Breast epithelium (tissue), 4 donors: ENCODE results near the gene SP140. TPM values are rescaled to one million over a fixed set of nuclear protein-coding genes. Genes with fewer than 3 reads are reported as not detected.

ENCODE experiments used
- DNase-seq, 2 donors: peaks; one replicate each; pipeline ENCODE4 v3.0.0-alpha.2; 2019; ENCODE audit warnings: low spot score in 2 of 2
- H3K27ac ChIP-seq, 2 donors: fragments of 200-600 bp; sonication (generic) in 1 of 2; one replicate each; pipeline ENCODE4 v1.5.1; 2016 to 2019; ENCODE audit warnings: mild to moderate bottlenecking in 1 of 2
- H3K27me3 ChIP-seq, 2 donors: fragments of 200-600 bp; sonication (generic) in 1 of 2; one replicate each; pipeline versions ENCODE4 v1.5.1 to v1.6.0; 2017 to 2019; ENCODE audit warnings: control low read depth in 1 of 2, mild to moderate bottlenecking in 1 of 2
- H3K36me3 ChIP-seq: fragments of 200-600 bp; one replicate; pipeline ENCODE4 v1.5.1; 2019
- H3K4me1 ChIP-seq, 2 donors: fragments of 200-600 bp; sonication (generic); one replicate each; pipeline ENCODE4 v1.5.1; 2016 to 2019; ENCODE audit warnings: control low read depth in 1 of 2
- H3K4me3 ChIP-seq, 3 donors: fragments of 200-600 bp; sonication (generic); 1 replicate in 2 of 3; 2 replicates in 1 of 3; pipeline ENCODE4 v1.5.1; 2016 to 2019; ENCODE audit warnings: mild to moderate bottlenecking in 3 of 3, moderate library complexity in 2 of 3
- H3K9me3 ChIP-seq, 2 donors: fragments of 200-600 bp; sonication (generic) in 1 of 2; one replicate each; pipeline ENCODE4 v1.5.1; 2016 to 2019; ENCODE audit warnings: control low read depth in 1 of 2
- POLR2A ChIP-seq: fragments of 450-650 bp; IDR thresholded peaks from one replicate; pipeline ENCODE4 v1.6.1; 2016; ENCODE audit warnings: antibody characterized with exemption, mild to moderate bottlenecking, moderate library complexity
- POLR2AphosphoS5 ChIP-seq, 3 donors: sonication (generic); formaldehyde crosslinking; IDR thresholded peaks; one replicate each; pipeline ENCODE4 v1.6.1; 2017; ENCODE audit warnings: antibody characterized with exemption in 3 of 3
- intact Hi-C: fragments of 100-400 bp; cut with DNase I; formaldehyde crosslinking; loops from one replicate; pipeline ENCODE4 v1.15.1; 2023; ENCODE audit warnings: low total_unique reads
- total RNA-seq, 3 donors: library from RNA; depleted of rRNA; stranded (reverse); fragments of >200 nt; gene quantifications; one replicate each; pipeline ENCODE4 v1.1.0, GENCODE V29; 2016
- TF ChIP-seq, protein P1 (sequence below), 3 donors: fragments of 450-650 bp; IDR thresholded peaks; one replicate each; pipeline ENCODE4 v1.5.1; 2016 to 2017; ENCODE audit warnings: antibody characterized with exemption in 3 of 3, mild to moderate bottlenecking in 3 of 3, moderate library complexity in 3 of 3

The SP140 gene
- total RNA-seq, 3 donors from 2014 or later = 1.1 to 7.9 (median 2.6) TPM

DNA sequence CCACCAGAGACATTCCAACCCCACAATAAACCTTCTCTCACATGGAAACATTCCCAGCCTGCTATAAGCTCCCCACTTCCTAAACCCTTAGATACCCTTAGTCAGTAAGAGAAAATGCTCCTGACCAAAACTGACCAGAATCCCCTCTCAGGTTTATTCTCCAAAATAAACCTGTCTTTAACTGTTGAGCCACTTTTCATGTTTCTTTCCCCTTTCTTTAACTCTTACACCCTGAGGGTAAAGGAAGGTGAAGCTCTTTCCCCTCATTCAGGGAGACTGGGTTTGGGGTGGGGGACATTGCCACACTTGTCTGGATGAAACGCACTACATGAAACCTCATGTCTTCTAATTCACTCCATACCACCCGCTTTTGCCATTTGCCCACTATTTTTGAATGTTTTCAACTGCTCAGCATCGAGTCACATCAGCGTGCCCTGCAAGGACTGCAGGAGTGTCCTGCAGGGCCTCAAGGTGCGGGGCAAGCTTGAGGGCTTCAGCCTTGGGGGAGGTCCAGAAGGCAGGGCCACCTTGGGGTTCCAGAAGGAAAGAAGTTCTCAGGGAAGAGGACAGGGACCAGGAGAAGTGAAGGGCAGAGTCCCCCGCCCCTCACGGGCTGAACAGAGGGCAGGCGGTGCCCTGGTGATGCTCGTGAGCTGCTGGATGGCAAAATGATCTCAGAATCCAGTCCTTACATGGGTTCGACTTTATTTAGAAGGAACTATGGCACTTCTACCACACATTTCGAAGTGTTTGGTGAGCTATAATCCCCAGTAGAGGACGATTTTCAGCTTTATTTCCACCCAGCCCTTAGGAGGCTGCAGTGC is 97.2 kb downstream of the SP140 start:
- no peaks in the 10 kb centered on the region for H3K36me3 ChIP-seq
- intact Hi-C loops = no loop called here
- H3K27ac ChIP-seq = no peak overlapping the region
- no peak for DNase-seq
- H3K4me3 ChIP-seq = no peak overlapping the region
- peaks cover 0 to 14% of the 10 kb centered on the region in 2 donors for H3K9me3 ChIP-seq
- no peaks in the 10 kb centered on the region for H3K27me3 ChIP-seq
- no peaks in the 10 kb centered on the region for H3K4me1 ChIP-seq
- TF ChIP-seq POLR2AphosphoS5 (IDR thresholded peaks at IDR 0.05) (no peak), POLR2A (no peak)
- TF ChIP-seq, protein P1, sequence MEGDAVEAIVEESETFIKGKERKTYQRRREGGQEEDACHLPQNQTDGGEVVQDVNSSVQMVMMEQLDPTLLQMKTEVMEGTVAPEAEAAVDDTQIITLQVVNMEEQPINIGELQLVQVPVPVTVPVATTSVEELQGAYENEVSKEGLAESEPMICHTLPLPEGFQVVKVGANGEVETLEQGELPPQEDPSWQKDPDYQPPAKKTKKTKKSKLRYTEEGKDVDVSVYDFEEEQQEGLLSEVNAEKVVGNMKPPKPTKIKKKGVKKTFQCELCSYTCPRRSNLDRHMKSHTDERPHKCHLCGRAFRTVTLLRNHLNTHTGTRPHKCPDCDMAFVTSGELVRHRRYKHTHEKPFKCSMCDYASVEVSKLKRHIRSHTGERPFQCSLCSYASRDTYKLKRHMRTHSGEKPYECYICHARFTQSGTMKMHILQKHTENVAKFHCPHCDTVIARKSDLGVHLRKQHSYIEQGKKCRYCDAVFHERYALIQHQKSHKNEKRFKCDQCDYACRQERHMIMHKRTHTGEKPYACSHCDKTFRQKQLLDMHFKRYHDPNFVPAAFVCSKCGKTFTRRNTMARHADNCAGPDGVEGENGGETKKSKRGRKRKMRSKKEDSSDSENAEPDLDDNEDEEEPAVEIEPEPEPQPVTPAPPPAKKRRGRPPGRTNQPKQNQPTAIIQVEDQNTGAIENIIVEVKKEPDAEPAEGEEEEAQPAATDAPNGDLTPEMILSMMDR (IDR thresholded peaks at IDR 0.05) = no peak

DNA sequence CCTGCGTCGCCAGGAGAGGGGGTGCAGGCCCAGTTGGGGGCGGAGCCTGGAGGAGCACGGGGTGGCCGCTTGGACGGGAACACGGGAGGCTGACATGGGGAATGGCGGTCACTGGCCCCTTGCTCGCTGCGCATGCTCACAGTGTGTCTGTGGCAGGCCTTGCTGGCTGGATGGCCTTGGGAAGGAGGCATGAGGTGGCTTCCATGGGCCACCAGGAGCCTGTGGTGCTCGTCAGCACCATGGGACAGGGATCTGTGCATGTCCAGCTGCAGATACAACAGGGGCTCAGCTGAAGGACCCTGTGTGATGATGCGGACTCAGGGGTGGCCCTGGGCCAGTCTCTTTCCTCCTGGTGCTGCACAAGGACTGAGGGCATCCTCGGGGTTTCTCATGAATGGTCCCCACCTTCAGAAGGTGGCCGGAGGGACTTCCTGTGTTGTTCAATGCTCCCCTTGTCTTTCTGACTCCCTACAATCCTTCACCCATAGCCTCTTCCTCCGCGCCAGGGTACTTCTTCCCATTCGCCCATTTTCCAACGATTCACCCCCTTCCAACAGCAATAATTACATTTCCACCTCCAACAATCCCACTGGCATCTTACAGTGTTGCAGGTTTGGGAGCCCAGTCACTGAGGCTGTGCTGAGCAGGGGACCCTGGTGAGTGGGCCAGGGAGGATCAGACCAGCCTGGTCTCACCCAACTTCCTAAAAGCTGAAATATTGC is 98.0 kb downstream of the SP140 start:
- H3K36me3 ChIP-seq = no peaks in the 10 kb centered on the region
- DNase-seq = no peak
- H3K4me1 ChIP-seq = no peaks in the 10 kb centered on the region
- H3K27me3 ChIP-seq = no peaks in the 10 kb centered on the region
- no peak overlapping the region for H3K27ac ChIP-seq
- no peak overlapping the region for H3K4me3 ChIP-seq
- intact Hi-C loops = no loop called here
- peaks cover 0 to 14% of the 10 kb centered on the region in 2 donors for H3K9me3 ChIP-seq
- no peak for TF ChIP-seq POLR2A
- TF ChIP-seq, protein P1 (IDR thresholded peaks at IDR 0.05) = no peak
- TF ChIP-seq POLR2AphosphoS5 (IDR thresholded peaks at IDR 0.05) = no peak

DNA sequence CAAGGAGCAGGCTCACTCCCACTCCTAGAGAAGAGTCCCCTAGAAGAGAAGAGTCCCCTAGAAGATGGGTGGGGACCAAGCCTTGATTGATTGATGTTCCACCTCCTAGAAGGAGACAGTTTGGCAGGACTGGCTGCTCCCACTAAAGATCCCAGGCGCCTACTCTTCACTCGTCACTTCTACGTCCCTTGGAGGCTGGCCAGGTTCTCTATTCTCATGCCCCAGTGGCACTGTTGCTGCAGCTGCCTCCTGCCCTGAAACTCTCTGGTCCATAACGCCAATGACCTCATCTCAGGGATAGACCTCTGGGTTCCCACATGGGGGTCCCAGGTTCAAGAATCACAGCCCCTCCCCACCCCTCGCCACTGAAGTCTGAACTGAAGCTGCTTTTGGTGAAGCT is 99.0 kb downstream of the SP140 start:
- Histone ChIP-seq H3K4me1 (no peaks in the 10 kb centered on the region), H3K27me3 (no peaks in the 10 kb centered on the region), H3K36me3 (no peaks in the 10 kb centered on the region), H3K4me3 (no peak overlapping the region), H3K9me3 (peaks cover 0 to 14% of the 10 kb centered on the region in 2 donors), H3K27ac (no peak overlapping the region)
- DNase-seq = no peak
- TF ChIP-seq, protein P1 (IDR thresholded peaks at IDR 0.05) = no peak
- intact Hi-C loops = no loop called here

DNA sequence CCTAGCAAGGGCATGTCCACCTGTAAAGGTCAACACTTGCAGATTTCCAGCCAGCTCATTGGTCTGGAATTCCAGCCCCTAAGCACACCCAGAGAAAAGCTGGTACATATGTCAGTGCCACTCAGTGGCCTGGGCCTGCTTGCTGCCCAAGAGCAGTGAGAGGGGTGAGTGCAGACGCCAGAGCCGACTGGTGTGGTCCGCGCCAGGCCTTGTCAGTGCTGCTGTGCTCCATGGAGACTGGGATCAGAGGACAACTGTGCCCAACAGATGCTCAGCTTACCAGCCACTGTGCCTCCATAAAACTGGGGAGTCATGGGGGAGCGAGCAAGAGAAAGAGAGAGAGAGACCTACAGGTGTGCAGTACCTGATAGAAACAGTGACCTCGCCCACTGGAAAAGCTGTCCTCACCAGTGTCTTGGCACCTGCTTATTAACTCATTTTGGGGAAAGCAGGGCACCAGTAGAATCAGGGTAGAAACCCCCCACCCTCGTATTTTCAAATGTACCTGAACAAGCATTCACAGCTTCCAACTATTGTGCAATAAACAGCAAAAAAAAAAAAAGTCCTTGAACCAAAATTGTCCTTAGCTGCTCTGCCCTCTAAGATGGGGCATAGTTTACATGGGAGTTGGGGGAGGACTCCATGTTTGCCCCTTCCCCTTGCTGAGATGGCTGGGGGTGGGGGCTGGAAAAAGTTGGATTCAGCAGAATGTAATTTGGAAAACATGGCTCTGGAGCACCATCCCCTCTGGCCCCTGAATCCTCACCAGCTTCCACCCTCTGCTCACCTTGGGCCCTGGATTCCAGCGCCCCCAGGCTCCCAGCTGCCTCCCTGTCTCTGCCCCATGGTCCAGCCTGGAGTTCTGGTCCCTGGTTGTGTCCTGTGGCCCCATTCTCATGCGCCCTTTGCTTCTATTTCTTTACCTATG is 100.0 kb downstream of the SP140 start:
- intact Hi-C loops = no loop called here
- H3K27me3 ChIP-seq = no peaks in the 10 kb centered on the region

More for the DNA sequence above, 100.0 kb downstream of the SP140 start:
- Histone ChIP-seq H3K4me3 (no peak overlapping the region), H3K9me3 (peaks cover 0 to 14% of the 10 kb centered on the region in 2 donors), H3K4me1 (no peaks in the 10 kb centered on the region), H3K27ac (no peak overlapping the region), H3K36me3 (no peaks in the 10 kb centered on the region)
- TF ChIP-seq, protein P1 (IDR thresholded peaks at IDR 0.05) = no peak
- TF ChIP-seq POLR2A (no peak), POLR2AphosphoS5 (IDR thresholded peaks at IDR 0.05) (no peak)
- DNase-seq = no peak
